Effector memory CD4-positive, alpha-beta T cell (primary cell): Measurements from ENCODE around the gene XKR8.

Experiments used
- DNase-seq, 3 donors: peaks; one replicate each; pipeline ENCODE4 v3.0.0-alpha.2; 2020
- H3K27ac ChIP-seq: 2 replicates; pipeline ENCODE4 v1.7.0; 2013; ENCODE audit warnings: mild to moderate bottlenecking, low read length, moderate library complexity; ENCODE audit not compliant: insufficient read depth, poor library complexity, severe bottlenecking
- H3K27me3 ChIP-seq: replicated peaks from 2 replicates; pipeline ENCODE4 v1.7.0; 2013; ENCODE audit warnings: mild to moderate bottlenecking, low read length; ENCODE audit not compliant: insufficient read depth, control insufficient read depth, poor library complexity, severe bottlenecking
- H3K36me3 ChIP-seq: 2 replicates; pipeline ENCODE4 v1.7.0; 2013; ENCODE audit warnings: mild to moderate bottlenecking, low read length, moderate library complexity; ENCODE audit not compliant: control insufficient read depth, insufficient read depth
- H3K4me1 ChIP-seq: 2 replicates; pipeline ENCODE4 v1.7.0; 2013; ENCODE audit warnings: low read length, mild to moderate bottlenecking; ENCODE audit not compliant: control insufficient read depth, insufficient read depth, poor library complexity, severe bottlenecking
- H3K4me3 ChIP-seq: 2 replicates; pipeline ENCODE4 v1.7.0; 2013; ENCODE audit warnings: low read length, low read depth, mild to moderate bottlenecking; ENCODE audit not compliant: insufficient read depth, poor library complexity, severe bottlenecking
- H3K9me3 ChIP-seq: 2 replicates; pipeline ENCODE4 v1.7.0; 2013; ENCODE audit warnings: mild to moderate bottlenecking, low read length, moderate library complexity; ENCODE audit not compliant: control insufficient read depth

Gene XKR8

GRCh38 chr1:28010969-28011368 lies 51.2 kb downstream of the XKR8 start:
- H3K4me3 ChIP-seq, result no peak overlapping the region
- peaks cover 25% of the 10 kb centered on the region for H3K36me3 ChIP-seq
- DNase-seq, result no peak
- no peak overlapping the region for H3K27ac ChIP-seq
- no peaks in the 10 kb centered on the region for H3K9me3 ChIP-seq
- no peaks in the 10 kb centered on the region for H3K27me3 ChIP-seq
- H3K4me1 ChIP-seq, result no peaks in the 10 kb centered on the region
